NCI-H460 (cell line): Measurements from ENCODE around the gene SRC. TPM values are rescaled to one million over a fixed set of nuclear protein-coding genes. Genes with fewer than 3 reads are reported as not detected.

Experiments
- DNase-seq: peaks from one replicate; pipeline ENCODE4 v3.0.0-alpha.2; 2016; ENCODE audit warnings: low read depth; ENCODE audit errors: extremely low read depth
- total RNA-seq: library from RNA; depleted of rRNA; stranded (reverse); fragments of >200 nt; shearing (Covaris generic); gene quantifications from 2 replicates; pipeline ENCODE4 v1.2.3, GENCODE V29; 2014

The SRC gene
- total RNA-seq, 1 experiment from 2014 or later, result 116 TPM

GRCh38 chr20:37420610-37421009 is 74.7 kb downstream of the SRC start:
- DNase-seq, result no peak

DNA sequence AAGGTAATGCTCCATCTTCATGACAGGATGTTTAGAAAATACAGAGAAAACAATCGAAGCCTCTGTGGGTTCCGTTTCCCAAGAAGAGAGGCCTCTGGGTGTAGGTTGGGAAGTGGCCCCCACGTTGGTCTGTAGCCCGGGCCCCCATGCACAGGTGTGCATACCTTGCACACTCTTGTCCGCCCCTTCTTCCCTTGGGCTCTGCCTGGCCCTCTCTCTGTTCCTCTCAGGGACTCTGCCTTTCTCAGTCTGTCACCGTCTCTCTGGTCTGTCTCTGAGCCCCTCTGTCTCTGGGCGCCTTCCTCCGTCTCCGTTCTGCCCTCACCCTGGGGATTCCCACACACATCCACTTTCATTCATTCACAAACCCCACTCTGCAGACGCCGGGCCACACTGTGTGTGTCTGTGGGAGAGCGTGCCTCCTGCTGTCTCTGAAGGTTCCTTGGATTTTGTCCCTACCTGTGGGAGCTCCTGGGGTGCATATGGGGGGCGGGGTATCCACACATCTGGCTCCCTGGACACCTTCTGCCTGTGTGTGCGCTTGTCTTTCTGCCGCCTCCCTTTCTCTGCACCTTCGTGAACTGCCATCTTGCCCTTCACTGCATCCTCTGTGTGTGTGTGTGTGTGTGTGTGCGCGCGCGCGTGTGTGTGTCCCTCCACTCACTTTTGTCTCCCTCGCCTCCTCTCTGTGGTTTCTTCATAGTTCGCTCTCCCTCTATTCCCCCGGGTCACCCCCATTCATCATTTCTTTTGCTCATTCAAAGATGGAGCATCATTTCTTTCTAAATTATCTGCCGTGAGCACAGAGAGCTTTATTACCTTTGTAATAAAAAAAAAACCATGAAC is 75.3 kb downstream of the SRC start:
- DNase-seq, result no peak

- no peak for DNase-seq
Measured at GRCh38 chr20:37421988-37422387, 76.0 kb downstream of the SRC start.

DNA sequence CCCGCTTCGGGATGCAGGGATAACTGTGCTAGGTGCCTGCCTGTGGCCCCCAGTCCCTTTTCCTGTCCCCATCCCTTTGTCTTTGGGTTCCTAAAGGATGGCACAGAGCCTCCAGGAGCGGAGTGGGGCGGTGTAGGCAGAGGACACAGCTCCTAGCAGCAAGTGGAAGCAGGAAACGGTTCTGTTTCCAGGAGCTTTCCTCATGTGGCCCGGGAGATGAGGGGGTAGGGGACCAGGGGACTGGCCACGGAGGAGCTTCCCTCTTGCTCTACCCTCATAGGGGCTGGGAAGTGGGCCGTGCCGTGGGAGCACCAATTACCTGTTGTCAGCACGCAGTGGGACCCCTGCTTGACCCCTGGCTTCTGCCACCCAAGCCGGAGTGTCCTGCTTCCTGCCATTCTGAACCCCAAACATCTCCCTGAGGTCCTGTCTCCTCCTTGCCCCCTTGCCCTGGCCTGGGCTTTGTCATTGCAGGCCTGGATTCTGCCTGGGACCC is 76.9 kb downstream of the SRC start:
- no peak for DNase-seq

- DNase-seq, result no peak
Measured at GRCh38 chr20:37423545-37423944, 77.6 kb downstream of the SRC start.

DNA sequence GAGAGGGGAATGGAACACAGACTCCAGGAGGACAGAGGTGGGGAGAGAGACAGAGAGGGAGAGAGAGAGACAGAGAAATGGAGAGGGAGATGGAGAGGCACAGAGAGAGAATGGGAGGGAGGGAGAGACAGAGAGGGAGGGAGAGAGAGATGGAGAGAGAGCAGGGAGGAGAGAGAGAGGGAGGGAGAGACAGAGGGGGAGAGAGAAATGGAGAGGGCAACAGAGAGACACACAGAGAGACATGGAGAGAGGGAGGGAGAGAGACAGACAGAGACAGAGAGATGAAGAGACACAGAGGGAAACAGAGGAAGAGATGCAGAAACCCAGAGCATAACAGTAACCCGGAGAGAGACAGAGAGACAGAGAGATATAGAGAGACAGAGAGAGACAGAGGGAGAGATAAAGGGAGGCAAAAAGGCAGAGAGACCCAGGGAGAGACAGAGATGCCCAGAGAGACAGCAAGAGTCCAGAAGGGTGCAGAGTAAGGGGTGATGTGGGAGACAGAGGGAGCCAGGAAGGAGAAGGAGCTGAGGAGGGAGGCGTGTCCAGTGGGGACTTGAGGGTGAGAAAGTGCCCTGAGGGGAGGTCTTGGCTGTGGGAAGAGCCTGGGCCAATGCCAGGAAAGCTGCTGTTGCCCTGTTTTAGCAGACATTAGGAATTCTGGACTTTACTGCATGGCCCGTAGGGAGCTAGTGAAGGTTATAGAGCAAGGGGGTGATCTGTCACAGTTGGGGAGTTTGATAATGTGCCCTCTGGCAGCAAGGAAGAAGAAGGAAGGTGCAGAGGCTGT is 78.3 kb downstream of the SRC start:
- DNase-seq, result no peak

DNA sequence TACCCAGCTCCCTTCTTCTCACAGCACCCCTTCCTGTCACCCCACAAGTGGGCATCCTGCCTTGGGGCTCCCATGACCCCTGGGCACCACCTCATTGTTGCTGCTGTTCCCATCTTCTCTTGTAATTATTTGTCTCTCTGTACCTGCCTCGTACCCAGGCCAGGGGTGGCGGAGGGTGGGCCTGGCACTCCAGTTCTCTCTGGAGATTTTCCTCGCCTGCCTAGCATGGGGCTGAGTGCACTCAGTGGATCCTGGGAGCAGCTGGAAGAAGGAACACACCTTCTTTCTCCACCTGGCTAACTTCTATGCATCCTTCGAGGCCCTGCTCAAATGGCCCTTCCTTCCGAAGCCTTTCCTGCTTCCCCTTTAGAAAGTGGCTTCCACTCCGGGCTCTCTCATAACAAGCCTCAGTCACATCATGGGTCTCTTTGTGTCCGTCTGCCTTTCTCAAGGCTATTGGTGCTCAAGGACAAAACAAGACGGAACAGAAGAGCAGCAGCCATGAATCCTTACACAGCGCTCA is 79.2 kb downstream of the SRC start:
- no peak for DNase-seq

DNA sequence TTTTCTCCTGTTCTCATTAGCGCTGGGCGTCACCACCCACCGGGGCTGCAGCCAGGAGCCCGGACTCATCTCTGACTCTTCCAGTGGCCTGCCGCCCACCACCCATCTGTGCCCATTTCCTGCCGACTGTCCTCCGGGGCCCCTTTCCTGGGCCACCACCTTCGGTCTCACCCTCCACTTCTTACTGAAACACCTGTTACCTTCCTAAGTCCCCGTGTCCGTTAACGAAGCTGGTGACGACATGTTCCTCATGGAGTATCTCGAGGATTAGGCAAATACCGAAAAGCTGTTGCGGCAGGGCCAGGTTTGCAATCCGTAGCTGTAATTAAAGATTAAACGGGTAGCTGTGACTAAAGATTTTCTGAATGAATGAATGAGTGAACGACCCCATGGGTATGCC is 80.2 kb downstream of the SRC start:
- no peak for DNase-seq

DNA sequence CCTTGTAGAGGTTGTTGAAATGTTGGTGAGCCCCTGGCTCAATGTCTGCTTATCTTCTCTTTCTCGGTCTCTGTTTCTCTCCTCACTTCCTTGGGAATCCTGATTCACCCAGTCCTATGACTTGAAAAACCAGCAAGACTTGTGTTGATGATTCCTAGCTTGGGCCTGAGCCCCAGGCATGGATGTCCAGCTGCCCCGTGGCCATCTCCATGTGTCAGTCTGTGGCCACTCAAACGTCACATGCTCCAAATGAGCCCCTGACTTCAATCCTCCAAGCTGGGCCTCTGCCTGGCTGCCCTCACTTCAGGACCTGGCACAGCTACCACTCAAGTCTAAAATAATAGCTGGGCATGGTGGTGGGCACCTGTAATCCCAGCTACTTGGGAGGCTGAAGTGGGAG is 81.0 kb downstream of the SRC start:
- no peak for DNase-seq

- DNase-seq, result no peak
Measured at GRCh38 chr20:37430044-37430443, 84.1 kb downstream of the SRC start.

DNA sequence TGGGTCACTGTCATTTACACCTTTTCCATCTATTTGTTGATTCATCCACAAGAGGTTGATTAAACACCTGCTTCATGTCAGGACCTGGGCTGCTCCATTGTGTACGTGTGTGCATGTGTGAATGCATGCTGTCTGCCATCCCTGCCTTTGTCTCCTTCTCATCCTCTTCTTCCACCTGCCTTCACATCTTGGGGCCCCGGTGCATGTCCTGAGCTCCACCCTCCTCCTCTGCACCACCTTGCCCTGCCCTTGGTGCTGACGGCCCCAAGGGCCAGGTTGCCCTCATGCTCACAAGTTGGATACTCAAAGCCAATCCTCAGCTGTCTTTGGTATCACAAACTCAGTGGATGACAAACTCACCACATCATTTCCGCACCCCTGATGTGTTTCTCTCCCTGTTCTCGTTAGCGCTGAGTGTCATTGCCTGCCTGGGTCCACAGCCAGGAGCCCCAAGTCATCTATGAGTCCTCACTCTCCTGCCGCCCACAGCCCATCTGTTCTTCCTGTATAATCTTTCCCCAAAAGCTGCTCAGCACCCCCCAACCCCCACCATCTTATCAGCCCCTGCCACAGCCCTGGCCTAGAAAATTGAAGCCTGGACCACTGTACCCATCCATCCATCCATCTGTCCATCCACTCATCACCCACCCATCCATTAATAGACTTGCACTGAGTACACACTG is 85.0 kb downstream of the SRC start:
- DNase-seq, result no peak

DNA sequence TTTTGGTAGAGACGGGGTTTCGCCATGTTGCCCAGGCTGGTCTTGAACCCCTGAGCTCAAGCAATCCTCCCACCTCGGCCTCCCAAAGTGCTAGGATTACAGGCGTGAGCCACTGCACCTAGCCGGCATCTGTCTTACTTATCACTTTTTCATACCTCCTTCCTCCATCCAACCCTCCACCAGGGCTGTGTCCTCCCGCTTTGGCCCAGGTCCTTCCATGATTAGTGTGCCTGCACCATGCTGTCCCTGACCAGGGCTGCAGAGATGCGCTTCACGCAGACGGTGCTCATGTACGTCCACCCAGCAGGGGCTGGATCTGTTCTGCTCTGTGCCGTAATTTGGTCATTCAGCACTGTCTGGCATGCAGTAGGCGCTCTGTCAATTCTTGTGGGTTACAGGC is 85.8 kb downstream of the SRC start:
- no peak for DNase-seq

DNA sequence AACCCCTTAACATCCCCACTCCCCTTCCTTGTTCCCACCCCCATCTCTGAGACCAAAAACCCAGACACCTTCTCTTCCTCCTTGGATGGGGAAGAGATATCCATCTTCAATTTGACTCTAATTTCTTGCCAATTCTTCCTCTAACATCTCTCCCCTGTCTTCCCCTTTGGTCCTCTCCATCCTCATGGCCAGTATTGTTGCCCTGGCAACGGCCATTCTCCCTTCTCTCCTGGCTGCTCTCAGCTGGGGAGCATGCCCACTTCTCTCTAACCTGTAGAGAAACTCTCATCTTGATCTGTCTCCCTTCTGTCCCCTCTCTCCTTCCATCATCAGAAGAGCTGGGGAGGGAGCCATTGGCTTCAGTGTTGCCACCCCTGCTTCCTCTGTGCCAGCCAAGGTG is 86.7 kb downstream of the SRC start:
- no peak for DNase-seq

- no peak for DNase-seq
Measured at GRCh38 chr20:37435607-37436006, 89.7 kb downstream of the SRC start.

DNA sequence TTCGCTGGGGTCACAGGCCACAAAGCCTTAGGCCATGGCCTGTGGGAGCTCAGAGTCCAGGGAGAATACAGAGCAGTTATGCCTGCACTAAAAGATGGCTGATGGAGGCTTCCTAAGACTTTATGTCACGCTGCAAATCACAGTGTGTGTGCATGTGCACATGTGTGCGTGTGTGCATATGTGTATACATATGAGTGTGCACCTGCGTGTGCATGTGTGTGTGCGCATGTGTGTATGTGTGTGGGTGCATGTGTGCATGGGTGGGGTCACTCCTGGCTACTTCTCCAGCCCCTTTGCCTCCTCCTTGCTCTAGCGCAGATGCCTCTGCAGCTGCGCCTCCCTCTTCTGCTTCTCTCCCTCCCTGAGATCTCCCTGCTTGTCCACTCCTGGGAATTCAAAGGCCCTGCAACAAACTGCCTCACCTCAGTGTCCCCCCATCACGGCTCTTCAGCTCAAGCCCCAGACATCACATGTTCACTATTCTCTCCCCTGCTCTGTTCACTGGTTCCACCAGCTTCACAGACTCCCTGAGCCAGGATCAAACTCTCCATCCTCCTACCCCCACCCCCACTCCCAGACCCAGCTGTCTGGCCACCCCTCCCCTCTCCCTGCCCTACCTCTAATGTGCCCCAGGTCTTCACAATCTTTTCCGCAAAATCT is 90.7 kb downstream of the SRC start:
- DNase-seq, result no peak

DNA sequence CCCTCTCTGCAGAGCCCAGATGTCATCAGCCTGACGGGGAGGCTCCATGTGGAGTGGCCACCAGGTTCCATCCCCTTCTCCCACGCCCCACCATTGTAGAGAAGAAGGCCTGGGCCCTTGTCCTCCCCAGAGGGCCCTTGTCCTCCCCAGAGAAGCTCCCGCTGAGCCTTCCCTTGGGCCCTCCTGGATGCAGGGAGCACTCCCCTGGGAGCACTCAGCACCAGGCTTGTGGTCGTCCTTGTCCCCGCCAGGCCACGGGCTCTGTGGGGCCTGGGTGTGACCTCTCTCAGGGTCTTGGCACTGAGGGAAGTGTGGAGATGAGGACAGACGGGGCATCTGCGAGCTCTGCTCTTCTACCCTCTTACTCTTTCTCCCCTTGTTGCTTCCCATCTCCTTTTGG is 91.7 kb downstream of the SRC start:
- no peak for DNase-seq

- DNase-seq, result no peak
Measured at GRCh38 chr20:37438464-37439222, 92.7 kb downstream of the SRC start.

DNA sequence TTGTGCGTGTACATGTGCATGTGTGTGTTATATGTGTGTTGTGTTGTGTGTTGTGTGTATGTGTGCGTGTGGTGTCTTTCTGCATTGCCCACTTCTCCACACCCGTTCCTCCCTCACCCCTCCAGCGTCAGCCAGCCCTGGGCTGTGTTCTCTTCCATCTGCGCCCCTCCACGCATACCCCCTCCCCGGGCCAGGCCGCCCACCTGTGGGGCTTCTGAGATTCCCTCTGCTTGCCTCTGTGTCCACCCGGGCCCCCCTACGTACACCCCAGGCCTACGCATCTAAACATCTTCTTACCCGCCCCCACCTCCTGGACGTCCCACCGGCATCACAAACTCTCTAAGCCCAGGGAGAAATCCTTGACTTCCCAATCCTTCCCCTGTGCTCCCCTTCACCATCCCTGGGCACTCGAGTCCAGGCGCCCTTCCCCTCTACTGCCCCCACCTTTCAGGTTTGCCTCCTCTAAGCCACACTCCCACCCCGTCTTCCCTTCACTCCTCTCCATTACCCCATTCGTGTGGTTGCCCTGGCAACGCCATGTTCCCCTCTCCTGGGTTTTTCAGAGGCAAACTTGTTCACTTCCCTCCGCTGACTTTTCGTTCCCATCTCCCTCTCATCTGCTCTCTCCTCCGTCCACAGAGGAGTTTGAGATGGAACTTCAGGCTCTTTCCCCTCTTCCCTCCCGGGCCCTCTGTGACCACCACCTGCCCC is 93.4 kb downstream of the SRC start:
- DNase-seq, result no peak

GRCh38 chr20:37441023-37441422 is 95.1 kb downstream of the SRC start:
- no peak for DNase-seq
